NCI-H1436 treated with DMSO at 0.1 percent for 48 hours (cell line): Measurements from ENCODE around the gene BCOR.

ENCODE experiments used
- DNase-seq: peaks from one replicate; lab custom pipeline; 2025; lab: John Stamatoyannopoulos, UW

BCOR gene

GRCh38 chrX:40003428-40004245, 94.1 kb downstream of the BCOR start:
- DNase-seq = no peak

- DNase-seq = no peak
These were observed 94.7 kb downstream of the BCOR start for GRCh38 chrX:40003071-40003427.
